GM12874 (cell line): ENCODE data around the gene TMOD3.

Experiments
- CTCF ChIP-seq: IDR thresholded peaks from 2 replicates; pipeline ENCODE4 v1.5.1; 2011; ENCODE audit warnings: low read depth, mild to moderate bottlenecking, control low read depth, low read length, moderate library complexity; ENCODE audit not compliant: insufficient read depth

TMOD3 gene

DNA sequence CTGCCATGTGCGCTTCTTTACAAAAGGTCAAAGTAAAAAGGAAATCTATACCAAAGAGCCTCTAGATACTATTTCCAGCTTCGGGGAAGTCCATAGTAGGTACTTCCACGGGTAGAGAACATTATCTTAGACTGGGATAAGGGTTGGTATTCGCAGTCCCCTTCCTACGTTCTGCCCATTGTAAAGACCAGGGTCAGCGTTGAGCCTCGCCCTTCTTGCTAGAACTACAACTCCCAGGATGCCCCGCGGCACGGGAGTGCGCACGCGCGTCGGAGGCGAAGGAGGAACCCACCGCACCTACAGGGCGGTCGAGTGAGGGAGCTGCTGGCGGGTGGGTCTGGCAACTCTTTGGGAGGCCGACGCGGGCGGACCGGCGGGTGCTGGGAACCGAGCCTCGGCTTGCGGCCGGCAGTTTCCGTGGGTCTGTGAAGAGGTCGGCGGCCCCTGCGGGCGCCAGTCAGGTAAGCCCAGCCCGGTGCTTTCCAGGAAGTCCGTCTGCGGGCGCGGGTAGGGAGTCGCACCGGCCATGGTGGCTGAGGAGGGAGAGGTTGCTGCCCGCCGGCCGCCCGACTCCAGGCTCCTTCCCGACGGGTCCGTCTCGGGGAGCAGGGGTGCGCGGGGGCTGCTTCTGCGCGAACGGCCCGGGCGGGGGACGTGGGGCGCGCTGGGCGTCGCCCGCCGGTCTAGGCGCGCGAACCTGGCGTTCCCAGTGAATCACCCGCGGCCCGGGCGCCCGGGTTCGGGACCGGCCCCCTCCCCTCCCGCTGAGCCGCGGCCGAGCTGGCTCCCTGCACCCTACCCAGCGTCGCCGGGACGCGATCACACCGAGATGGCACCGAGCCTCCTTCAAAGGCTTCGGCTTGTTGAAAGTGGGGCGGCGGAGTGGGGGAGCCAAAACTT is at the start of gene TMOD3:
TMOD3 (plus strand) TSS at position 278 of the 900 bp plus-strand sequence. CDS start 33,232 bp downstream, outside the sequence.
- TF ChIP-seq CTCF, result no peak

DNA sequence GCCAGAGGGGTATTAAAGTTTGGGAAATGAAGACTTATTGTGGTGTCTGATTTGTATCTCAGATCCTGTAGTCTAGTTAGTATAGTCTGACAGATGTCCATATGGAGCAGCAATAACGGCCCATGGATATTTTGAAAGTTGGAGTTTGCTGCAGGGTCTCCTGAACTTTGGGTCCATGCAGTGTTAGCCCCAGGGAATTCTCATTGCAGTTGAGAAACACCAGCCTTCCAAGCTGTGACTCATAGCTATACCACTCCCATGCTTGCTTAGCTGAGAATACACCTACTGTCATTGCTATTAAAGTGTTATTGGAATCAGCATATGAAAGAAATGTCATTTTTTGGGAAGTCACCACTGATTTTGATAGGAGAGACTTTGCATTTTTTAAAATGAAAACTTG is 48.8 kb upstream of the TMOD3 start:
- no peak for TF ChIP-seq CTCF

DNA sequence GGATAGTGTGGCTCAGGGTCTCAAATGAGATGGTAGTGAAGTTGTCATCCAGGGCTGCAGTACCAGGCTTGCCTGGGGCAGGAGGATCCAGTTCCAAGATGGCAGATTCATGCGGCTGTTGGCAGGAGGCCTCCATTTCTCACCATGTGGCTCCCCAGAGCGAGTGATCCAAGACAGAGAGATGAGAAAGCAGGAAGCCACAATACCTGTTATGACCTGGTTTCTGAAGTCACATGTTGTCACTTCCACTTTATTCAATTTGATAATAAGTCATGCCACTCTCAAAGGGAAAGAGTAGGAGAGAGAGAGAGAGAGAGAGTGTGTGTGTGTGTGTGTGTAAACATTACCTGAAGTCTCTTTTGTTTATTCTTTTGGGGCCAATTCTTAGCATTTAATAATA is 47.9 kb upstream of the TMOD3 start:
- no peak for TF ChIP-seq CTCF

- TF ChIP-seq CTCF, result 0 out of 2 replicates have a peak, but pooled peaks have one; percentile 14
Observed at GRCh38 chr15:51782357-51782896, 47.0 kb upstream of the TMOD3 start.

DNA sequence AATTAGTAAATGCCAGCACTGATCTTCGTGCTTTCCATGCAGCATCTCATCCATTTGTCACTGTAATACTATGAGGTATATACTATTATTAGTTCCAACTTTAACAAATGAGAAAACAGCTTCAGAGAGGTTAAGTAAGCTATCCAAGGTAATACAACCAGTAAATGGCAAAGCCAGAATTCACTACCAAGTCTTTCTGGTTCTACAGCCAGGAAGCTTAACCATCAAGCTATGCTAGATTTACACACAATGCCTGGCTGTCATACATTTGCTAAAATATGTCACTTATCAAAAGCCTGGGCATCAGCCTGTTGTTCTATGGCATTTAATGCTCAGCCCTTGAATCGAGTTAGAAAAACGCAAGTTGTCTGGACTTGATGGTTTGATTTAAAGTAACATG is 45.5 kb upstream of the TMOD3 start:
- no peak for TF ChIP-seq CTCF

- no peak for TF ChIP-seq CTCF
Observed at GRCh38 chr15:51793521-51794305, 35.7 kb upstream of the TMOD3 start.

DNA sequence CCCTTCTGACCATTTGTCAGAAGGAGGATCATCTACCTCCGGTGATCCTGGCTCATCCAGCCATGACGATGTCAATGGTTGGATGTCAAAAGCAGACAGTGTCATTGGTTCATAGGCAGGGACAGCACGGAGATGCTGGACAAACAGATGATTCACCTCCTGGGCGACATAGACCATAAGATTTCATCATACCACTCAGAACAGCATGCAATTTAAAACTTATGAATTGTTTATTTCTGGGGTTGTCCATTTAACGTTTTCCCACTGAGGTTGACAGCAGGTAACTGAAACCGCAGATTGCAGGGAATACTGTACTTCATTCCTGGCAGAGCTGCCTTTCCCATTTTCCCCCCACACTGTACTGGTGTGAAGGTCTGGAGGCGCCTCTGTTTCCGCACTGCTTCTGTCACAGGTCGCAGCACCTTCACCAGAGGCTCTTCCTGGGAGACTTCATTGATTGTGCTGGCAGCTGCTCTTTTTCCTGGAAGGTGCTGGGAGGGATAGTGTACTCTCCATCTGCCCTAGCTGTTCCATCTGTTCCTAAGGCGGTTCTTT is 32.5 kb upstream of the TMOD3 start:
- TF ChIP-seq CTCF, result no peak
